CD14-positive monocyte (primary cell): Measurements from ENCODE around the gene PNPLA3. TPM values are rescaled to one million over a fixed set of nuclear protein-coding genes. Genes with fewer than 3 reads are reported as not detected.

Experiments
- DNase-seq, 3 donors: peaks; one replicate each; pipeline ENCODE4 v3.0.0-alpha.2; 2011 to 2022
- H2AFZ ChIP-seq: 2 replicates; pipeline ENCODE4 v1.6.0; 2012; ENCODE audit warnings: mild to moderate bottlenecking, low read depth, low read length, inconsistent platforms; ENCODE audit not compliant: insufficient read depth, poor library complexity, severe bottlenecking
- H3K27ac ChIP-seq, 2 donors: 1 replicate in 1 of 2; 2 replicates in 1 of 2; pipeline ENCODE4 v1.5.1; 2012 to 2013; ENCODE audit warnings: low read length in 2 of 2, control low read depth in 1 of 2, inconsistent platforms in 1 of 2, low read depth in 1 of 2, mild to moderate bottlenecking in 1 of 2
- H3K27me3 ChIP-seq, 2 donors: one replicate each; pipeline versions ENCODE4 v1.6.0 to v1.6.1; 2011 to 2013; ENCODE audit warnings: low read length in 2 of 2; ENCODE audit not compliant: control insufficient read depth in 2 of 2, insufficient read depth in 2 of 2
- H3K36me3 ChIP-seq, 2 donors: replicated peaks in 1 of 2; 1 replicate in 1 of 2; 2 replicates in 1 of 2; pipeline versions ENCODE4 v1.5.1 to v1.6.1; 2012 to 2013; ENCODE audit warnings: low read length in 2 of 2, control low read depth in 1 of 2, inconsistent platforms in 1 of 2, mild to moderate bottlenecking in 1 of 2; ENCODE audit not compliant: insufficient read depth in 2 of 2, control insufficient read depth in 1 of 2
- H3K4me1 ChIP-seq, 2 donors: 1 replicate in 1 of 2; 2 replicates in 1 of 2; pipeline versions ENCODE4 v1.5.1 to v1.6.1; 2012 to 2013; ENCODE audit warnings: low read length in 2 of 2, control low read depth in 1 of 2, inconsistent platforms in 1 of 2, mild to moderate bottlenecking in 1 of 2, moderate library complexity in 1 of 2; ENCODE audit not compliant: insufficient read depth in 2 of 2, control insufficient read depth in 1 of 2
- H3K4me2 ChIP-seq: replicated peaks from 2 replicates; pipeline ENCODE3; 2012; ENCODE audit warnings: low read length, moderate library complexity, mild to moderate bottlenecking; ENCODE audit not compliant: poor library complexity, severe bottlenecking; ENCODE audit errors: extremely low read depth
- H3K4me3 ChIP-seq, 3 experiments: fragments of 200-600 bp in 1 of 3; sonication (generic) in 1 of 3; replicated peaks in 1 of 3; 1 replicate in 2 of 3; 2 replicates in 1 of 3; pipeline ENCODE4 v1.5.1; 2011 to 2013; ENCODE audit warnings: low read length in 3 of 3, mild to moderate bottlenecking in 3 of 3, control low read depth in 2 of 3, low read depth in 2 of 3, inconsistent platforms in 1 of 3, moderate library complexity in 1 of 3
- H3K79me2 ChIP-seq: 2 replicates; pipeline ENCODE4 v1.6.0; 2012; ENCODE audit warnings: mild to moderate bottlenecking, control low read depth, inconsistent platforms, low read length, moderate library complexity; ENCODE audit not compliant: insufficient read depth
- H3K9ac ChIP-seq: 2 replicates; pipeline ENCODE4 v1.6.0; 2017; ENCODE audit warnings: low read length, mild to moderate bottlenecking; ENCODE audit not compliant: insufficient read depth, poor library complexity, severe bottlenecking
- H3K9me3 ChIP-seq, 2 donors: replicated peaks in 1 of 2; 1 replicate in 1 of 2; 2 replicates in 1 of 2; pipeline versions ENCODE4 v1.5.1 to v1.6.1; 2012 to 2013; ENCODE audit warnings: low read length in 2 of 2, control low read depth in 1 of 2; ENCODE audit not compliant: control insufficient read depth in 1 of 2, insufficient read depth in 1 of 2
- H4K20me1 ChIP-seq: 2 replicates; pipeline ENCODE4 v1.6.0; 2012; ENCODE audit warnings: mild to moderate bottlenecking, low read length, control low read depth, moderate library complexity; ENCODE audit not compliant: insufficient read depth
- H3K27ac Mint-ChIP-seq, 7 donors: one replicate each; pipeline ENCODE4 v1.8.0; 2020; ENCODE audit warnings: mild to moderate bottlenecking in 7 of 7, mixed read lengths in 7 of 7, moderate library complexity in 6 of 7, inconsistent platforms in 2 of 7
- H3K27me3 Mint-ChIP-seq, 3 donors: one replicate each; pipeline ENCODE4 v1.8.0; 2021 to 2022; ENCODE audit warnings: low read depth in 3 of 3, mild to moderate bottlenecking in 3 of 3, mixed read lengths in 3 of 3, moderate library complexity in 3 of 3, inconsistent platforms in 1 of 3
- H3K36me3 Mint-ChIP-seq, 2 donors: one replicate each; pipeline ENCODE4 v1.8.0; 2020; ENCODE audit warnings: mixed read lengths in 2 of 2, inconsistent platforms in 1 of 2, mild to moderate bottlenecking in 1 of 2
- H3K4me1 Mint-ChIP-seq: one replicate; pipeline ENCODE4 v1.8.0; 2020; ENCODE audit warnings: mild to moderate bottlenecking, mixed read lengths
- H3K4me3 Mint-ChIP-seq, 2 donors: one replicate each; pipeline ENCODE4 v1.8.0; 2020; ENCODE audit warnings: mild to moderate bottlenecking in 2 of 2, mixed read lengths in 2 of 2, moderate library complexity in 1 of 2
- H3K9me3 Mint-ChIP-seq, 7 donors: one replicate each; pipeline ENCODE4 v1.8.0; 2020 to 2022; ENCODE audit warnings: mixed read lengths in 7 of 7, mild to moderate bottlenecking in 6 of 7, moderate library complexity in 6 of 7, inconsistent platforms in 2 of 7
- CTCF ChIP-seq: fragments of 200-600 bp; IDR thresholded peaks from one replicate; pipeline ENCODE4 v1.8.0; 2022; ENCODE audit warnings: antibody characterized with exemption, mild to moderate bottlenecking
- WGBS: methylation state at CpG from one replicate; pipeline ENCODE4 v1.1.5; 2013; ENCODE audit warnings: missing lambda C conversion rate; ENCODE audit not compliant: insufficient coverage; 5-methylcytosine and 5-hydroxymethylcytosine counted together
- intact Hi-C, 2 donors: fragments of 100-400 bp; cut with micrococcal nuclease; formaldehyde crosslinking; loops; one replicate each; pipeline versions ENCODE4 v1.15.0 to v1.15.1; 2023
- polyA plus RNA-seq, 3 donors: library from polyadenylated mRNA; depleted of rRNA in 1 of 3; unstranded in 2 of 3; stranded (reverse) in 1 of 3; fragments of 300-500 nt in 2 of 3; fragments of >200 nt in 1 of 3; fragmentation: Illumina TruSeq in 2 of 3; gene quantifications; 1 replicate in 2 of 3; 2 replicates in 1 of 3; pipeline ENCODE4 v1.2.3, GENCODE V29; 2012 to 2021

The PNPLA3 gene
- polyA plus RNA-seq, 3 donors, result not detected

DNA sequence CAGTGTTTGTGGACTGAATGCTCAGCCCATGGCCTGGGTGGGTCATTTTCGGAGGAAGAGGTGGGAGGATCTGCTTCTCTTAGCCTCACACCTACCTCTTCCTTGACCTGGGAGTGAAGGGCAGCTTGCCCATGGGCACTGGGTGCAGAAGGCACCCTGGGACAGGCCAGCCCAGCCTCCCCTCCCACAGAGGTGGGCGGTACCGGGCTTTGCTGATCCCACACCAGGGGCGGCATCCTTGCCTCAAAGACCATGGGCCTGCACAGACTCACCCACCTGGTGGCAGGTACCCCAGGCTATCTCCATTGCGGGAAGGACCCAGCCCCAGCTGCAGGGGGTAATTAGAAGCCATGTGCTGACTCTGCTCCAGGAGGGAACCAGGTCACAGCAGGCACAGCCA lies 30.3 kb upstream of the PNPLA3 start:
- Mint-ChIP-seq H3K27me3 (peaks cover 40 to 51% (median 44%) of the 10 kb centered on the region in 3 donors), H3K9me3 (peaks cover 0 to 3% (median 0%) of the 10 kb centered on the region in 7 donors), H3K4me3 (no peak overlapping the region), H3K27ac (no peak overlapping the region), H3K36me3 (no peaks in the 10 kb centered on the region), H3K4me1 (no peaks in the 10 kb centered on the region)
- Histone ChIP-seq H3K9ac (no peak overlapping the region), H3K4me3 (no peak overlapping the region), H3K79me2 (no peaks in the 10 kb centered on the region), H3K4me2 (no peak overlapping the region), H3K27ac (no peak overlapping the region), H3K36me3 (no peaks in the 10 kb centered on the region), H2AFZ (no peak overlapping the region), H3K4me1 (no peaks in the 10 kb centered on the region), H3K9me3 (no peaks in the 10 kb centered on the region), H4K20me1 (no peaks in the 10 kb centered on the region), H3K27me3 (peaks cover 4 to 35% of the 10 kb centered on the region in 2 donors)
- WGBS, result 79% methylated on average over 4 of the region's 5 CpGs
- no peak for DNase-seq
- TF ChIP-seq CTCF, result no peak
- intact Hi-C loops, result no loop called here

- Histone ChIP-seq H2AFZ (no peak overlapping the region), H3K27ac (no peak overlapping the region), H3K4me1 (no peaks in the 10 kb centered on the region), H3K79me2 (no peaks in the 10 kb centered on the region), H3K9ac (no peak overlapping the region), H3K9me3 (no peaks in the 10 kb centered on the region), H3K36me3 (no peaks in the 10 kb centered on the region), H4K20me1 (no peaks in the 10 kb centered on the region), H3K4me2 (no peak overlapping the region), H3K4me3 (no peak overlapping the region), H3K27me3 (peaks cover 4 to 35% of the 10 kb centered on the region in 2 donors)
- Mint-ChIP-seq H3K27me3 (peaks cover 40 to 49% (median 40%) of the 10 kb centered on the region in 3 donors), H3K4me1 (no peaks in the 10 kb centered on the region), H3K9me3 (peaks cover 0 to 3% (median 0%) of the 10 kb centered on the region in 7 donors), H3K36me3 (no peaks in the 10 kb centered on the region), H3K4me3 (no peak overlapping the region), H3K27ac (no peak overlapping the region)
- DNase-seq, result no peak
- no peak for TF ChIP-seq CTCF
- 79% methylated on average over 4 of the region's 5 CpGs for WGBS
- intact Hi-C loops, result no loop called here
Measured at GRCh38 chr22:43894122-43894521, 29.5 kb upstream of the PNPLA3 start.
